GM12878 (cell line): ENCODE results near the gene KCNQ1. TPM values are rescaled to one million over a fixed set of nuclear protein-coding genes. Genes with fewer than 3 reads are reported as not detected.

Experiments
- ATAC-seq: fragments of 200-7000 bp; cut with Tn5 transposase; 3 replicates; pipeline ENCODE4 v1.9.1; 2020; ENCODE audit warnings: mild to moderate bottlenecking, moderate library complexity
- BruUV-seq: library from RNA; stranded (reverse); fragments of 400-500 nt; replicated peaks from 2 replicates; lab custom pipeline; 2021; lab: Mats Ljungman, UMichigan
- CTCF ChIA-PET: fragments of 300-600 bp; sonication (Branson Sonifier 250); formaldehyde crosslinking; extraction: SDS; loops from one replicate; lab custom pipeline; 2021; ENCODE audit warnings: inconsistent platforms; lab: Yijun Ruan, JAX
- POLR2A ChIA-PET: fragments of 350-600 bp; formaldehyde crosslinking; extraction: SDS; loops from one replicate; lab custom pipeline; 2021; ENCODE audit warnings: inconsistent platforms; lab: Charles Lee
- RAD21 ChIA-PET: fragments of 300-600 bp; sonication (Branson Sonifier 250); formaldehyde crosslinking; loops from one replicate; lab custom pipeline; 2023; ENCODE audit warnings: antibody characterized with exemption; ENCODE audit not compliant: unreplicated experiment; lab: Charles Lee
- SMC1A ChIA-PET: fragments of 300-600 bp; sonication (Branson Sonifier 250); formaldehyde crosslinking; loops from one replicate; lab custom pipeline; 2023; ENCODE audit not compliant: unreplicated experiment, uncharacterized antibody; lab: Charles Lee
- DNase-seq: peaks from one replicate; pipeline ENCODE4 v3.0.0-alpha.2; 2011; ENCODE audit warnings: low read depth, low spot score
- FAIRE-seq: peaks from 3 replicates; lab custom pipeline; 2011; peaks lifted over from hg19 to GRCh38; lab: Jason Lieb, UNC
- H2AFZ ChIP-seq: 2 replicates; pipeline ENCODE4 v1.6.0; 2011; ENCODE audit warnings: low read depth, low read length, control low read depth; ENCODE audit not compliant: control insufficient read depth
- H3K27ac ChIP-seq: 2 replicates; pipeline ENCODE4 v1.5.1; 2011; ENCODE audit warnings: control low read depth; ENCODE audit not compliant: control insufficient read depth, insufficient read depth
- H3K27me3 ChIP-seq, 2 experiments: replicated peaks in 1 of 2; 2 replicates each; pipeline versions ENCODE4 v1.6.0 to v1.6.1; 2011; ENCODE audit warnings: low read length in 1 of 2; ENCODE audit not compliant: control insufficient read depth in 2 of 2, insufficient read depth in 2 of 2
- H3K36me3 ChIP-seq, 2 experiments: 2 replicates each; pipeline ENCODE4 v1.5.1; 2011; ENCODE audit warnings: low read length in 1 of 2; ENCODE audit not compliant: control insufficient read depth in 2 of 2, insufficient read depth in 2 of 2
- H3K4me1 ChIP-seq: 2 replicates; pipeline ENCODE4 v1.6.1; 2011; ENCODE audit warnings: mild to moderate bottlenecking, low read length, moderate library complexity, mixed read lengths; ENCODE audit not compliant: control insufficient read depth, insufficient read depth
- H3K4me2 ChIP-seq: 2 replicates; pipeline ENCODE4 v1.6.0; 2011; ENCODE audit warnings: control low read depth; ENCODE audit not compliant: control insufficient read depth, insufficient read depth
- H3K4me3 ChIP-seq: fragments of 200-600 bp; sonication (generic); 2 replicates; pipeline ENCODE4 v1.5.1; 2016
- H3K79me2 ChIP-seq: 2 replicates; pipeline ENCODE4 v1.6.0; 2011; ENCODE audit warnings: low read length; ENCODE audit not compliant: control insufficient read depth, insufficient read depth
- H3K9ac ChIP-seq: 2 replicates; pipeline ENCODE4 v1.8.0; 2011; ENCODE audit warnings: low read length, control low read depth, mixed read lengths; ENCODE audit not compliant: control insufficient read depth, insufficient read depth
- H3K9me3 ChIP-seq: replicated peaks from 3 replicates; pipeline ENCODE4 v1.5.1; 2011; ENCODE audit warnings: mild to moderate bottlenecking, low read length; ENCODE audit not compliant: control insufficient read depth, insufficient read depth
- H4K20me1 ChIP-seq: 2 replicates; pipeline ENCODE4 v1.6.0; 2011; ENCODE audit not compliant: control insufficient read depth, insufficient read depth
- BCL11A ChIP-seq: IDR thresholded peaks from 2 replicates; pipeline ENCODE4 v1.6.1; 2011; ENCODE audit warnings: low read depth, low read length
- BRCA1 ChIP-seq: IDR thresholded peaks from 2 replicates; pipeline ENCODE4 v1.6.1; 2011; ENCODE audit warnings: low read depth, low read length, improper control_type of control experiment
- DPF2 ChIP-seq: fragments of 450-650 bp; IDR thresholded peaks from 2 replicates; pipeline ENCODE4 v1.6.1; 2017; ENCODE audit warnings: mild to moderate bottlenecking
- ESRRA ChIP-seq: IDR thresholded peaks from 2 replicates; pipeline ENCODE4 v1.6.1; 2012; ENCODE audit warnings: mild to moderate bottlenecking, low read length, improper control_type of control experiment
- GATAD2B ChIP-seq: fragments of 450-650 bp; conservative IDR thresholded peaks from 2 replicates; pipeline ENCODE4 v1.6.1; 2017; ENCODE audit warnings: low read depth, mild to moderate bottlenecking, moderate library complexity
- JUNB ChIP-seq: IDR thresholded peaks from 2 replicates; pipeline ENCODE4 v1.6.1; 2016; ENCODE audit warnings: antibody characterized with exemption, mild to moderate bottlenecking
- LARP7 ChIP-seq: fragments of 450-650 bp; IDR thresholded peaks from 2 replicates; pipeline ENCODE4 v1.6.1; 2017; ENCODE audit warnings: mild to moderate bottlenecking
- MYC ChIP-seq: IDR thresholded peaks from 2 replicates; pipeline ENCODE4 v1.6.1; 2011; ENCODE audit warnings: mild to moderate bottlenecking, low read length, moderate library complexity, inconsistent platforms; ENCODE audit not compliant: insufficient read depth, insufficient replicate concordance, insufficient read length, severe bottlenecking
- NR2C1 ChIP-seq: fragments of 450-650 bp; IDR thresholded peaks from 2 replicates; pipeline ENCODE4 v1.6.1; 2017; ENCODE audit warnings: antibody characterized with exemption, mild to moderate bottlenecking, moderate library complexity
- NR2F1 ChIP-seq: fragments of 450-650 bp; conservative IDR thresholded peaks from 2 replicates; pipeline ENCODE4 v1.6.1; 2017; ENCODE audit warnings: mild to moderate bottlenecking
- PAX5 ChIP-seq: IDR thresholded peaks from 2 replicates; pipeline ENCODE4 v1.6.1; 2011; ENCODE audit warnings: low read depth, low read length, borderline replicate concordance
- PML ChIP-seq: IDR thresholded peaks from 2 replicates; pipeline ENCODE4 v1.6.1; 2012; ENCODE audit warnings: low read length, inconsistent platforms
- POLR2A ChIP-seq: IDR thresholded peaks from 2 replicates; pipeline ENCODE4 v1.6.1; 2011; ENCODE audit warnings: low read depth, mild to moderate bottlenecking, low read length
- RUNX3 ChIP-seq: IDR thresholded peaks from 2 replicates; pipeline ENCODE4 v1.6.1; 2012; ENCODE audit warnings: low read length, inconsistent platforms
- SMAD1 ChIP-seq: fragments of 450-650 bp; IDR thresholded peaks from 2 replicates; pipeline ENCODE4 v1.6.1; 2018; ENCODE audit warnings: mild to moderate bottlenecking, low read depth; ENCODE audit not compliant: partially characterized antibody
- SMARCA5 ChIP-seq: fragments of 450-650 bp; IDR thresholded peaks from 2 replicates; pipeline ENCODE4 v1.6.1; 2017; ENCODE audit warnings: mild to moderate bottlenecking
- ZNF274 ChIP-seq: IDR thresholded peaks from one replicate; pipeline ENCODE4 v1.8.0; 2011; ENCODE audit not compliant: insufficient read length, insufficient read depth
- WGBS: methylation state at CpG from one replicate; pipeline ENCODE4 v1.1.6; 2016; ENCODE audit warnings: low lambda C conversion rate; ENCODE audit not compliant: insufficient replicate concordance, insufficient coverage; ENCODE audit errors: missing lambda C conversion rate; 5-methylcytosine and 5-hydroxymethylcytosine counted together
- in situ Hi-C: fragments of 300-500 bp; cut with MboI; formaldehyde crosslinking; loops from 9 replicates; pipeline ENCODE4 v1.14.3; 2018; ENCODE audit warnings: mixed read lengths
- intact Hi-C: fragments of 100-400 bp; cut with micrococcal nuclease; formaldehyde crosslinking; loops from one replicate; pipeline ENCODE4 v1.14.2; 2022; ENCODE audit not compliant: unreplicated experiment
- polyA plus RNA-seq, 11 experiments: library from polyadenylated mRNA; depleted of rRNA in 4 of 11; unstranded in 6 of 11; stranded (reverse) in 5 of 11; fragments of >200 nt; fragmentation: Nextera tagmentation in 4 of 11; fragmentation: Illumina TruSeq in 1 of 11; extraction: Ambion mirVana in 4 of 11; extraction: Trizol in 1 of 11; gene quantifications; 1 replicate in 1 of 11; 2 replicates in 10 of 11; pipeline versions ENCODE4 v1.2.1 to v1.2.3, GENCODE V29; 2011 to 2016; ENCODE audit warnings: inconsistent platforms in 2 of 11, missing spikeins in 2 of 11, low read depth in 1 of 11
- total RNA-seq, 4 experiments: library from RNA; depleted of rRNA in 3 of 4; stranded (reverse); fragments of >200 nt in 3 of 4; fragmentation: Illumina TruSeq in 1 of 4; extraction: Trizol in 1 of 4; gene quantifications; 2 replicates each; pipeline versions ENCODE4 v1.2.1 to v1.2.3, GENCODE V29; 2013 to 2021
- TF ChIP-seq, protein P1 (sequence below): IDR thresholded peaks from 2 replicates; pipeline ENCODE4 v1.6.1; 2011; ENCODE audit warnings: borderline replicate concordance, low read depth, mild to moderate bottlenecking, moderate library complexity, mixed read lengths, low read length; ENCODE audit not compliant: insufficient read depth; ENCODE audit errors: extremely low read length
- TF ChIP-seq, protein P2 (sequence below): fragments of 450-650 bp; IDR thresholded peaks from 2 replicates; pipeline ENCODE4 v1.6.1; 2017; ENCODE audit warnings: antibody characterized with exemption, mild to moderate bottlenecking, moderate library complexity

Gene KCNQ1
- total and polyA plus RNA-seq, 10 of the 15 experiments (the other 5 are each of a cell fraction or from before 2014, with no cell fraction given), result 0.03 to 0.15 (median 0.12) TPM; not detected in 7

DNA sequence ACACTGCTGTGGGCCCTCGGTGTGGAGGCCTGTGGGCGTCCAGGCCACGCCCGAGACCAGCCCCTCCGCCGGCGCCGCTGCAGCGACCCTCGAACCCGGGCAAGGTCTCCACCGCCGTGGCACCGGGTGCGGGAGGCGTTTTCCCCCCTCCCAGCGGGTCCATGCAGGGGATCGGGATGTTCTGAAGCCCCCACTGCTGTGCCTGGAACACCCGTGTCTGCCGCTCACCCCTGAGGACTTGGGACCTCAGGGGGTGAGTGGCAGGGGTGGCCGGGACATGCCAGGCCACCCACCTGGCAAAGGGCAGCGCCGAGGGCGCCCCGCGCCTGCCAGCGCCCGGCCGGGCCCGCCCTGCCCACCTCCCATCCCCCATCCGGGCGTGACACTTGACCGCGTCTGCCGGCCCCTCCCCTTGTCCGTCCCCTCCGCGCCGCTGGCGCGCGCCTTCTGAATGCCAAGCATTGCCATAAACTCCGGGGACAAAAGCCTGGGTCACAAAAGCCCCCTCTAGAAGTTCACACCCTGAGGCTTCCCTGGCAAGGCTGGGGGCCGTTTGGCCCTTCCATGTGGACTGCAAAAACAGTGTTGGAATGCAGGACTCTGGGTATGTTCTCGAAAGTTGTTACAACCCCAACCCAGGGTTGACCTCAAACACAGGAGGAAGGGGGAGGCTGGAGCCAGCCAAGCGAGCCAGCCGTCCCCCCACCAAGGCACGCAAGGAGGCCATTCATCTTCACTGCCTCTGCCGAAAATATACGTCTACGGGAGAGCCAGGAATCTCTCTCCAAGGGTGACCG, 255.8 kb downstream of the KCNQ1 start:
- peak; percentile 13 for DNase-seq
- H3K27ac ChIP-seq, result peak overlapping the region; percentile 82
- H3K79me2 ChIP-seq, result peaks cover 35% of the 10 kb centered on the region
- FAIRE-seq, result no peak
- no peaks in the 10 kb centered on the region; the same call in 1 of the 2 replicates for H3K4me1 ChIP-seq
- no peaks in the 10 kb centered on the region; the same call in 2 of the 3 replicates for H3K9me3 ChIP-seq
- in situ Hi-C loops, result no loop called here
- H3K4me2 ChIP-seq, result peak overlapping the region; percentile 79
- H3K36me3 ChIP-seq, result no peaks in the 10 kb centered on the region
- H3K9ac ChIP-seq, result peak overlapping the region; percentile 81
- peak; percentile 65 for ATAC-seq
- POLR2A ChIA-PET, result no interaction called here
- CTCF ChIA-PET, result no interaction called here
- SMC1A ChIA-PET, result interaction anchor here (1.6 kb wide), 1 partner anchor 187 kb away, joined by 5 read pairs; no protein-coding TSS in a partner anchor
- H4K20me1 ChIP-seq, result no peaks in the 10 kb centered on the region
- no peaks in the 10 kb centered on the region for H3K27me3 ChIP-seq
- intact Hi-C loops, result no loop called here
- H3K4me3 ChIP-seq, result peak overlapping the region; percentile 68; the same call in 1 of the 2 replicates
- H2AFZ ChIP-seq, result peak overlapping the region; percentile 67
- BruUV-seq, result no TSS peak
- 44% methylated on average over 41 of the region's 52 CpGs for WGBS
- RAD21 ChIA-PET, result no interaction called here
- 0 out of 2 replicates have a peak, but pooled peaks have one; percentile 32 for TF ChIP-seq DPF2
- no peak for TF ChIP-seq BRCA1
- peak; percentile 21; the same call in 1 of the 2 replicates for TF ChIP-seq LARP7
- TF ChIP-seq, protein P1, sequence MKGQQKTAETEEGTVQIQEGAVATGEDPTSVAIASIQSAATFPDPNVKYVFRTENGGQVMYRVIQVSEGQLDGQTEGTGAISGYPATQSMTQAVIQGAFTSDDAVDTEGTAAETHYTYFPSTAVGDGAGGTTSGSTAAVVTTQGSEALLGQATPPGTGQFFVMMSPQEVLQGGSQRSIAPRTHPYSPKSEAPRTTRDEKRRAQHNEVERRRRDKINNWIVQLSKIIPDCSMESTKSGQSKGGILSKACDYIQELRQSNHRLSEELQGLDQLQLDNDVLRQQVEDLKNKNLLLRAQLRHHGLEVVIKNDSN, result no peak
- TF ChIP-seq GATAD2B, result 0 out of 2 replicates have a peak, but pooled peaks have one; percentile 2
- no peak for TF ChIP-seq ZNF274
- peak; percentile 70 for TF ChIP-seq PAX5
- TF ChIP-seq PML, result 0 out of 2 replicates have a peak, but pooled peaks have one; percentile 26
- TF ChIP-seq NR2F1, result peak; percentile 69
- TF ChIP-seq ESRRA, result no peak
- TF ChIP-seq, protein P2, sequence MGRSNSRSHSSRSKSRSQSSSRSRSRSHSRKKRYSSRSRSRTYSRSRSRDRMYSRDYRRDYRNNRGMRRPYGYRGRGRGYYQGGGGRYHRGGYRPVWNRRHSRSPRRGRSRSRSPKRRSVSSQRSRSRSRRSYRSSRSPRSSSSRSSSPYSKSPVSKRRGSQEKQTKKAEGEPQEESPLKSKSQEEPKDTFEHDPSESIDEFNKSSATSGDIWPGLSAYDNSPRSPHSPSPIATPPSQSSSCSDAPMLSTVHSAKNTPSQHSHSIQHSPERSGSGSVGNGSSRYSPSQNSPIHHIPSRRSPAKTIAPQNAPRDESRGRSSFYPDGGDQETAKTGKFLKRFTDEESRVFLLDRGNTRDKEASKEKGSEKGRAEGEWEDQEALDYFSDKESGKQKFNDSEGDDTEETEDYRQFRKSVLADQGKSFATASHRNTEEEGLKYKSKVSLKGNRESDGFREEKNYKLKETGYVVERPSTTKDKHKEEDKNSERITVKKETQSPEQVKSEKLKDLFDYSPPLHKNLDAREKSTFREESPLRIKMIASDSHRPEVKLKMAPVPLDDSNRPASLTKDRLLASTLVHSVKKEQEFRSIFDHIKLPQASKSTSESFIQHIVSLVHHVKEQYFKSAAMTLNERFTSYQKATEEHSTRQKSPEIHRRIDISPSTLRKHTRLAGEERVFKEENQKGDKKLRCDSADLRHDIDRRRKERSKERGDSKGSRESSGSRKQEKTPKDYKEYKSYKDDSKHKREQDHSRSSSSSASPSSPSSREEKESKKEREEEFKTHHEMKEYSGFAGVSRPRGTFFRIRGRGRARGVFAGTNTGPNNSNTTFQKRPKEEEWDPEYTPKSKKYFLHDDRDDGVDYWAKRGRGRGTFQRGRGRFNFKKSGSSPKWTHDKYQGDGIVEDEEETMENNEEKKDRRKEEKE, result no peak
- no peak for TF ChIP-seq POLR2A
- peak; percentile 35 for TF ChIP-seq RUNX3
- TF ChIP-seq JUNB, result no peak
- TF ChIP-seq MYC, result no peak
- TF ChIP-seq SMARCA5, result 0 out of 2 replicates have a peak, but pooled peaks have one; percentile 44
- TF ChIP-seq BCL11A, result no peak
- no peak for TF ChIP-seq SMAD1
- 0 out of 2 replicates have a peak, but pooled peaks have one; percentile 12 for TF ChIP-seq NR2C1
